OCI-LY3 (cell line): ENCODE data around the gene UPK2.

ENCODE experiments used
- H2AFZ ChIP-seq: fragments of 200-600, 300-600 bp; shearing (Covaris generic); 2 replicates; pipeline ENCODE4 v1.6.0; 2014; ENCODE audit warnings: antibody characterized with exemption, low read depth, low read length
- H3K27ac ChIP-seq: fragments of 200-600, 300-600 bp; sonication (generic); 2 replicates; pipeline ENCODE4 v1.5.1; 2014; ENCODE audit warnings: mild to moderate bottlenecking, low read length, moderate library complexity, mixed read lengths
- H3K27me3 ChIP-seq: fragments of 200-600, 300-600 bp; sonication (generic); 2 replicates; pipeline ENCODE4 v1.6.1; 2014; ENCODE audit warnings: low read depth, low read length, mixed read lengths
- H3K36me3 ChIP-seq: fragments of 200-600, 300-600 bp; sonication (generic); replicated peaks from 2 replicates; pipeline ENCODE3; 2014; ENCODE audit warnings: low read depth, low read length, mixed read lengths
- H3K4me1 ChIP-seq: fragments of 300-600, 200-600 bp; sonication (generic); 2 replicates; pipeline ENCODE4 v1.6.1; 2014; ENCODE audit warnings: low read length, mixed read lengths
- H3K4me2 ChIP-seq: fragments of 200-600, 300-600 bp; sonication (generic); 2 replicates; pipeline ENCODE4 v1.6.1; 2014; ENCODE audit warnings: low read length, mixed read lengths
- H3K4me3 ChIP-seq: fragments of 300-600, 200-600 bp; sonication (generic); 2 replicates; pipeline ENCODE4 v1.5.1; 2014; ENCODE audit warnings: antibody characterized with exemption, mild to moderate bottlenecking, low read length, moderate library complexity
- H3K79me2 ChIP-seq: fragments of 300-600, 200-600 bp; shearing (Covaris generic); 2 replicates; pipeline ENCODE4 v1.6.1; 2014; ENCODE audit warnings: mild to moderate bottlenecking, low read length, mixed read lengths
- H3K9ac ChIP-seq: fragments of 300-600, 200-600 bp; shearing (Covaris generic); 2 replicates; pipeline ENCODE4 v1.6.0; 2014; ENCODE audit warnings: mild to moderate bottlenecking, low read length, moderate library complexity
- H3K9me3 ChIP-seq: fragments of 200-600, 300-600 bp; shearing (Covaris generic); 2 replicates; pipeline ENCODE4 v1.6.1; 2014; ENCODE audit warnings: low read length, mixed read lengths; ENCODE audit not compliant: insufficient read depth
- H4K20me1 ChIP-seq: fragments of 200-600, 300-600 bp; sonication (generic); 2 replicates; pipeline ENCODE4 v1.6.1; 2016; ENCODE audit warnings: low read length, mixed read lengths; ENCODE audit not compliant: insufficient read depth
- EZH2phosphoT487 ChIP-seq: fragments of 200-600 bp; shearing (Covaris generic); IDR thresholded peaks from 2 replicates; pipeline ENCODE4 v1.6.1; 2018; ENCODE audit warnings: antibody characterized with exemption, mixed run types, low read depth
- TF ChIP-seq, protein P1 (sequence below): fragments of 200-600, 300-600 bp; sonication (generic); IDR thresholded peaks from 2 replicates; pipeline ENCODE4 v1.5.1; 2014; ENCODE audit warnings: antibody characterized with exemption, low read length, low read depth

Gene UPK2

DNA sequence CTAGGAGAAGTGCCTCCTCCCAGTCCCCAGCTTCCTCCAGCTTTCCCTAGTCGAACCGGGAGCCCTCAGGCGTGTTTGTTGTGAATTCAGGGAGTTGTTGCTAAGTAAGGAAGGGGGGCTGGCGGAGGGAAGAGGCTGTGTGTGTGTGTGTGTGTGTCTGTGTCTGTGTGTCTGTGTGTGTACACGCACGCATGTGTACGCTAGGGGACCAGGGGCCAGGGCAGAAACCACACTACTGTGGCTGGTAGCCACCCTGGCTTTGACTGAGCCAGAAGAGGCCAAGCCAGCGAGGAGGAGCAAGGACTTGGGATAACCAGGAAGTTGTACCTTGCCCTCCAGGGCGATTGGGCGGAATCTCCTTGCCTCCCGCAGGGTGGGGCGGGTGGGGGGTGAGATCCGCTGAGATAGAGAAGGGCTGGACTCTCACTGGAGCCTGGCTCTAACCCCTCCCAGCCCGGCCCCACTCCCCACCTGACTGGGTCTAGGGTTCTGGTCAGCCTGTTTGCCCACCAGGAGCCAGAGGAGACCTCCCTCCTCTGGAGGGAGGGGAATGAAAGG is 37.9 kb upstream of the UPK2 start:
- TF ChIP-seq EZH2phosphoT487, result no peak
- TF ChIP-seq, protein P1, sequence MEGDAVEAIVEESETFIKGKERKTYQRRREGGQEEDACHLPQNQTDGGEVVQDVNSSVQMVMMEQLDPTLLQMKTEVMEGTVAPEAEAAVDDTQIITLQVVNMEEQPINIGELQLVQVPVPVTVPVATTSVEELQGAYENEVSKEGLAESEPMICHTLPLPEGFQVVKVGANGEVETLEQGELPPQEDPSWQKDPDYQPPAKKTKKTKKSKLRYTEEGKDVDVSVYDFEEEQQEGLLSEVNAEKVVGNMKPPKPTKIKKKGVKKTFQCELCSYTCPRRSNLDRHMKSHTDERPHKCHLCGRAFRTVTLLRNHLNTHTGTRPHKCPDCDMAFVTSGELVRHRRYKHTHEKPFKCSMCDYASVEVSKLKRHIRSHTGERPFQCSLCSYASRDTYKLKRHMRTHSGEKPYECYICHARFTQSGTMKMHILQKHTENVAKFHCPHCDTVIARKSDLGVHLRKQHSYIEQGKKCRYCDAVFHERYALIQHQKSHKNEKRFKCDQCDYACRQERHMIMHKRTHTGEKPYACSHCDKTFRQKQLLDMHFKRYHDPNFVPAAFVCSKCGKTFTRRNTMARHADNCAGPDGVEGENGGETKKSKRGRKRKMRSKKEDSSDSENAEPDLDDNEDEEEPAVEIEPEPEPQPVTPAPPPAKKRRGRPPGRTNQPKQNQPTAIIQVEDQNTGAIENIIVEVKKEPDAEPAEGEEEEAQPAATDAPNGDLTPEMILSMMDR, result no peak
- H3K27ac ChIP-seq, result no peak overlapping the region

DNA sequence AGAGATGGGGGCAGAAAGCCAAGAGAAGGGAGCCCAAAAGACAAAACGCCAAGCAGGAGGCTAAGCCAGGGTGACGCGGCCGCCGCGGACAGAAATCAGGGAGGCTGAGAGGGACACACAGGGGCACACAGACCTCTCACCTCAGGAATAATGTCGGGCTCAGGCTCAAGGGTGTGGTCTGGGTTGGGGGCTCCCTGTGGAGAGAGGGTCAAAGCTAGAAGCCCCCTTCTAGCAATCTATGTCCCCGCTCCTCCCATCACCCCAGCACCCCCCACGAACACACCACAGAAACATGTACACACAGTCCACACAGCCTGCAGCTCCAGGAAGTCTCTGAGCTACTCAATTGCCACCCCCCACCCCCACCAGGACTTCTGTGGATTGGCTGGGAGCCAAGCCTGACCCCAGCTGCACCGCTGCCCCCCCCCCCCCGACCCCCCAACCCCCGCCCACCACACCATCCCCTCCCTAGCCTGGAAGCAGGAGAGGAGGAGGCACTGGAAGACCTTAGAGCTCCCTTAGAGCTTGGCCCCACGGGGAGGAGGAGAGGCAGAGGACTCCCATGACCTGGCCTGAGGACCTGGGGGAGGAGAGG is 37.3 kb upstream of the UPK2 start:
- Histone ChIP-seq H3K27ac (no peak overlapping the region), H3K9me3 (no peaks in the 10 kb centered on the region), H3K4me3 (no peak overlapping the region), H3K4me2 (no peak overlapping the region), H3K4me1 (peaks cover 24% of the 10 kb centered on the region), H3K27me3 (no peaks in the 10 kb centered on the region), H3K79me2 (peaks cover 16% of the 10 kb centered on the region), H3K36me3 (no peaks in the 10 kb centered on the region), H3K9ac (no peak overlapping the region), H2AFZ (no peak overlapping the region), H4K20me1 (peaks cover 9% of the 10 kb centered on the region; the same call in 1 of the 2 replicates)
- no peak for TF ChIP-seq EZH2phosphoT487
- TF ChIP-seq, protein P1, result no peak

More for the DNA sequence above, 37.9 kb upstream of the UPK2 start:
- no peaks in the 10 kb centered on the region for H3K36me3 ChIP-seq
- peaks cover 11% of the 10 kb centered on the region for H3K79me2 ChIP-seq
- H3K4me2 ChIP-seq, result no peak overlapping the region
- no peak overlapping the region for H3K9ac ChIP-seq
- H3K4me1 ChIP-seq, result peaks cover 25% of the 10 kb centered on the region
- H3K9me3 ChIP-seq, result no peaks in the 10 kb centered on the region
- H3K4me3 ChIP-seq, result no peak overlapping the region
- H4K20me1 ChIP-seq, result peaks cover 9% of the 10 kb centered on the region; the same call in 1 of the 2 replicates
- no peak overlapping the region for H2AFZ ChIP-seq
- H3K27me3 ChIP-seq, result no peaks in the 10 kb centered on the region

DNA sequence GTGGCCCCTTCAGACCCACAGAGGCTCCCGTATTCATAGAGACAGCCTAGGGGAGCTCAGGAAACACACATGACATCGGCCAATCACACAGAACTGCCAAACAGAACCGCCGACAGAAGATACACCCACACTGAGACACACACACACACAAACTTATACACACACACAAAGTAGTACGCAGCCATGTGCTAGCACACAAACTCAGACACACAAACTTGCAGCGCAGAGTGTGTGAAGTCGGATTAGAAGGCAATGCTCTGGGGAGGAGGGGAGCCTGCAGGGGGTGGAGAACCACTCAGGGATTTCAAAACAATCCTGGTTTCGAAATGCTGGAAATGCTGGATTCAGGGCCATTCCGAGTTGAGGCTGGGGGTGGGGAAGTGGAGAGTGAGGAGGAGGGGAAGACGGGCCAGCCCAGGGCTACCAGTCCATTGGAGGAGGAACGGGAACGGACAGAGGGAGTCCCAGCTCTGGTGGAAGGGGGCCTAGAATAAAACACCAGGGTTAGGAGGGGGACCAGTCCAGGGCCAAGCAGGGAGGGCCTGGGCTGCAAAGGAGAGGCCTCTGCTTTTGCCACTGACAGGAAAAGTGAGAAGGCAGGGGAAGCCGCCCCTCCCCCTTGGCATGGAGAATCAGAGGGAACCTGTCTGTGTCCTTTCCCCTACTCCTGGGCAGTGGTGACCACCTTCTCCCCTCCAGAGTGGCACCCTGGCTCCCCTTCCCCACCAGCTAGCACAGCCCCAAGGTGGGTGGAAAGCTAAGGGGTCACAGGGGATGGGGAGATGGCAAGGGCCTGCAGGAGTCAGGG is 34.8 kb upstream of the UPK2 start:
- Histone ChIP-seq H2AFZ (no peak overlapping the region), H3K27me3 (no peaks in the 10 kb centered on the region), H3K27ac (no peak overlapping the region), H3K79me2 (peaks cover 32% of the 10 kb centered on the region), H3K4me1 (peaks cover 13% of the 10 kb centered on the region), H3K9me3 (no peaks in the 10 kb centered on the region), H4K20me1 (peaks cover 9% of the 10 kb centered on the region; the same call in 1 of the 2 replicates), H3K9ac (no peak overlapping the region), H3K4me3 (no peak overlapping the region), H3K4me2 (no peak overlapping the region), H3K36me3 (no peaks in the 10 kb centered on the region)
- TF ChIP-seq EZH2phosphoT487, result no peak
- TF ChIP-seq, protein P1, result no peak
